Testis (tissue), 2 donors: ENCODE data around the gene PRELID2.

Experiments
- POLR2A ChIP-seq: fragments of 450-650 bp; IDR thresholded peaks from one replicate; pipeline ENCODE4 v1.6.1; 2017; ENCODE audit warnings: antibody characterized with exemption, mild to moderate bottlenecking, moderate library complexity
- TF ChIP-seq, protein P1 (sequence below), 3 experiments: fragments of 450-650 bp in 2 of 3; fragments of 200-600 bp in 1 of 3; sonication (generic) in 1 of 3; IDR thresholded peaks; one replicate each; pipeline ENCODE4 v1.5.1; 2016 to 2019; ENCODE audit warnings: antibody characterized with exemption in 3 of 3, mild to moderate bottlenecking in 2 of 3, moderate library complexity in 1 of 3

GRCh38 chr5:145825751-145826180, 9.4 kb downstream of the PRELID2 start:
- TF ChIP-seq POLR2A = no peak
- TF ChIP-seq, protein P1, sequence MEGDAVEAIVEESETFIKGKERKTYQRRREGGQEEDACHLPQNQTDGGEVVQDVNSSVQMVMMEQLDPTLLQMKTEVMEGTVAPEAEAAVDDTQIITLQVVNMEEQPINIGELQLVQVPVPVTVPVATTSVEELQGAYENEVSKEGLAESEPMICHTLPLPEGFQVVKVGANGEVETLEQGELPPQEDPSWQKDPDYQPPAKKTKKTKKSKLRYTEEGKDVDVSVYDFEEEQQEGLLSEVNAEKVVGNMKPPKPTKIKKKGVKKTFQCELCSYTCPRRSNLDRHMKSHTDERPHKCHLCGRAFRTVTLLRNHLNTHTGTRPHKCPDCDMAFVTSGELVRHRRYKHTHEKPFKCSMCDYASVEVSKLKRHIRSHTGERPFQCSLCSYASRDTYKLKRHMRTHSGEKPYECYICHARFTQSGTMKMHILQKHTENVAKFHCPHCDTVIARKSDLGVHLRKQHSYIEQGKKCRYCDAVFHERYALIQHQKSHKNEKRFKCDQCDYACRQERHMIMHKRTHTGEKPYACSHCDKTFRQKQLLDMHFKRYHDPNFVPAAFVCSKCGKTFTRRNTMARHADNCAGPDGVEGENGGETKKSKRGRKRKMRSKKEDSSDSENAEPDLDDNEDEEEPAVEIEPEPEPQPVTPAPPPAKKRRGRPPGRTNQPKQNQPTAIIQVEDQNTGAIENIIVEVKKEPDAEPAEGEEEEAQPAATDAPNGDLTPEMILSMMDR (IDR thresholded peaks at IDR 0.05) = peak; percentile 49 to 73 (median 58)
